HEK293 (cell line): Measurements from ENCODE around the gene TFAP2E.

Source experiments
- CTCF ChIA-PET: fragments of 350-600 bp; formaldehyde crosslinking; extraction: SDS; loops from one replicate; lab custom pipeline; 2021; ENCODE audit warnings: antibody characterized with exemption; lab: Yijun Ruan, JAX
- POLR2A ChIA-PET: fragments of 300-600 bp; formaldehyde crosslinking; extraction: SDS; loops from one replicate; lab custom pipeline; 2020; ENCODE audit warnings: antibody characterized with exemption, inconsistent platforms; lab: Yijun Ruan, JAX
- H3K27ac ChIP-seq: fragments of 200-500 bp; sonication (Bioruptor generic); 2 replicates; pipeline ENCODE4 v1.5.1; 2014; ENCODE audit warnings: low read depth, low read length, control low read depth, inconsistent platforms; ENCODE audit errors: extremely low read depth
- H3K36me3 ChIP-seq, 2 experiments: fragments of 200-500 bp in 1 of 2; sonication (Bioruptor generic) in 1 of 2; 1 replicate in 1 of 2; 2 replicates in 1 of 2; pipeline ENCODE4 v1.5.1; 2014 to 2017; ENCODE audit warnings: inconsistent platforms in 2 of 2, low read length in 2 of 2; ENCODE audit not compliant: control insufficient read depth in 2 of 2, insufficient read depth in 1 of 2
- H3K4me1 ChIP-seq: fragments of 200-500 bp; sonication (Bioruptor generic); 2 replicates; pipeline ENCODE4 v1.5.1; 2014; ENCODE audit warnings: mild to moderate bottlenecking, low read length, inconsistent platforms; ENCODE audit not compliant: control insufficient read depth, insufficient read depth
- H3K4me3 ChIP-seq: 2 replicates; pipeline ENCODE4 v1.5.1; 2011; ENCODE audit warnings: low read depth, mild to moderate bottlenecking, control low read depth, low read length, moderate library complexity
- H3K9me3 ChIP-seq: fragments of 200-500 bp; sonication (Bioruptor generic); 2 replicates; pipeline ENCODE4 v1.5.1; 2014; ENCODE audit warnings: low read depth, low read length, inconsistent platforms; ENCODE audit not compliant: control insufficient read depth, insufficient read depth
- BCL11B ChIP-seq: fragments of 450-650 bp; formaldehyde crosslinking; IDR thresholded peaks from 2 replicates; pipeline ENCODE4 v1.5.1; 2016; ENCODE audit warnings: low read depth, missing biosample characterization, missing genetic modification characterization
- HOXA7 ChIP-seq: sonication (generic); formaldehyde crosslinking; IDR thresholded peaks from 2 replicates; pipeline ENCODE4 v1.8.1; 2022; ENCODE audit warnings: missing genetic modification reagents, borderline replicate concordance
- SALL2 ChIP-seq: fragments of 450-650 bp; formaldehyde crosslinking; IDR thresholded peaks from 2 replicates; pipeline ENCODE4 v1.5.0; 2017; ENCODE audit warnings: missing biosample characterization, mild to moderate bottlenecking, missing genetic modification characterization, borderline replicate concordance
- SP2 ChIP-seq: fragments of 450-650 bp; formaldehyde crosslinking; IDR thresholded peaks from 2 replicates; pipeline ENCODE4 v1.5.1; 2016; ENCODE audit warnings: missing biosample characterization, missing genetic modification characterization
- TSHZ1 ChIP-seq: fragments of 450-650 bp; formaldehyde crosslinking; IDR thresholded peaks from 2 replicates; pipeline ENCODE4 v1.5.1; 2016; ENCODE audit warnings: missing biosample characterization, missing genetic modification characterization, borderline replicate concordance
- ZBTB1 ChIP-seq: fragments of 450-650 bp; formaldehyde crosslinking; IDR thresholded peaks from 2 replicates; pipeline ENCODE4 v1.5.1; 2016; ENCODE audit warnings: missing biosample characterization, missing genetic modification characterization
- ZBTB11 ChIP-seq: fragments of 450-650 bp; formaldehyde crosslinking; conservative IDR thresholded peaks from 2 replicates; pipeline ENCODE4 v1.5.1; 2016; ENCODE audit warnings: low read depth, missing biosample characterization, missing genetic modification characterization
- ZNF138 ChIP-seq: fragments of 450-650 bp; formaldehyde crosslinking; IDR thresholded peaks from 2 replicates; pipeline ENCODE4 v1.5.1; 2016; ENCODE audit warnings: missing biosample characterization, missing genetic modification characterization, borderline replicate concordance
- ZNF184 ChIP-seq: fragments of 450-650 bp; IDR thresholded peaks from 2 replicates; pipeline ENCODE4 v1.5.1; 2018; ENCODE audit warnings: missing biosample characterization, mild to moderate bottlenecking, missing genetic modification characterization
- ZNF292 ChIP-seq: fragments of 450-650 bp; formaldehyde crosslinking; IDR thresholded peaks from 2 replicates; pipeline ENCODE4 v1.5.1; 2016; ENCODE audit warnings: low read depth, missing biosample characterization, missing genetic modification characterization, borderline replicate concordance
- ZNF354C ChIP-seq: fragments of 450-650 bp; formaldehyde crosslinking; IDR thresholded peaks from 2 replicates; pipeline ENCODE4 v1.5.1; 2016; ENCODE audit warnings: missing biosample characterization, missing genetic modification characterization, low read depth, borderline replicate concordance
- ZNF394 ChIP-seq: fragments of 450-650 bp; formaldehyde crosslinking; IDR thresholded peaks from 2 replicates; pipeline ENCODE4 v1.5.1; 2016; ENCODE audit warnings: missing biosample characterization, missing genetic modification characterization, mild to moderate bottlenecking, moderate library complexity, borderline replicate concordance
- ZNF473 ChIP-seq: fragments of 450-650 bp; formaldehyde crosslinking; IDR thresholded peaks from 2 replicates; pipeline ENCODE4 v1.5.1; 2017; ENCODE audit warnings: missing biosample characterization, missing genetic modification characterization
- ZSCAN16 ChIP-seq: fragments of 450-650 bp; formaldehyde crosslinking; IDR thresholded peaks from 2 replicates; pipeline ENCODE4 v1.5.1; 2016; ENCODE audit warnings: missing biosample characterization, missing genetic modification characterization
- TF ChIP-seq, protein P1 (sequence below): fragments of 450-650 bp; formaldehyde crosslinking; IDR thresholded peaks from 2 replicates; pipeline ENCODE4; 2016; ENCODE audit warnings: missing biosample characterization, missing genetic modification characterization
- TF ChIP-seq, protein P2 (sequence below): fragments of 450-650 bp; formaldehyde crosslinking; IDR thresholded peaks from 2 replicates; pipeline ENCODE4 v1.5.1; 2016; ENCODE audit warnings: missing biosample characterization, missing genetic modification characterization
- TF ChIP-seq, protein P3 (sequence below): fragments of 450-650 bp; formaldehyde crosslinking; IDR thresholded peaks from 2 replicates; pipeline ENCODE4 v1.5.1; 2017; ENCODE audit warnings: missing biosample characterization, missing genetic modification characterization

TFAP2E gene

GRCh38 chr1:35591211-35591610 lies 18.1 kb downstream of the TFAP2E start:
- no peak overlapping the region for H3K4me3 ChIP-seq
- TF ChIP-seq BCL11B (tag by site-specific recombination) (no peak), SP2 (tag by site-specific recombination) (no peak), ZNF184 (tag by site-specific recombination) (no peak), ZNF394 (tag by site-specific recombination) (no peak), ZNF354C (no peak), ZBTB1 (tag by site-specific recombination) (no peak), HOXA7 (no peak), ZNF138 (tag by site-specific recombination) (no peak), ZNF473 (tag by site-specific recombination) (no peak), ZNF292 (tag by site-specific recombination) (no peak), TSHZ1 (tag by site-specific recombination) (no peak), SALL2 (tag by site-specific recombination) (no peak), ZBTB11 (tag by site-specific recombination) (no peak), ZSCAN16 (tag by site-specific recombination) (no peak)
- TF ChIP-seq, protein P1, sequence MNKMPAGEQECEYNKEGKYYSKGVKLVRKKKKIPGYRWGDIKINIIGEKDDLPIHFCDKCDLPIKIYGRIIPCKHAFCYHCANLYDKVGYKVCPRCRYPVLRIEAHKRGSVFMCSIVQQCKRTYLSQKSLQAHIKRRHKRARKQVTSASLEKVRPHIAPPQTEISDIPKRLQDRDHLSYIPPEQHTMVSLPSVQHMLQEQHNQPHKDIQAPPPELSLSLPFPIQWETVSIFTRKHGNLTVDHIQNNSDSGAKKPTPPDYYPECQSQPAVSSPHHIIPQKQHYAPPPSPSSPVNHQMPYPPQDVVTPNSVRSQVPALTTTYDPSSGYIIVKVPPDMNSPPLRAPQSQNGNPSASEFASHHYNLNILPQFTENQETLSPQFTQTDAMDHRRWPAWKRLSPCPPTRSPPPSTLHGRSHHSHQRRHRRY (tag by site-specific recombination), result no peak
- TF ChIP-seq, protein P2, sequence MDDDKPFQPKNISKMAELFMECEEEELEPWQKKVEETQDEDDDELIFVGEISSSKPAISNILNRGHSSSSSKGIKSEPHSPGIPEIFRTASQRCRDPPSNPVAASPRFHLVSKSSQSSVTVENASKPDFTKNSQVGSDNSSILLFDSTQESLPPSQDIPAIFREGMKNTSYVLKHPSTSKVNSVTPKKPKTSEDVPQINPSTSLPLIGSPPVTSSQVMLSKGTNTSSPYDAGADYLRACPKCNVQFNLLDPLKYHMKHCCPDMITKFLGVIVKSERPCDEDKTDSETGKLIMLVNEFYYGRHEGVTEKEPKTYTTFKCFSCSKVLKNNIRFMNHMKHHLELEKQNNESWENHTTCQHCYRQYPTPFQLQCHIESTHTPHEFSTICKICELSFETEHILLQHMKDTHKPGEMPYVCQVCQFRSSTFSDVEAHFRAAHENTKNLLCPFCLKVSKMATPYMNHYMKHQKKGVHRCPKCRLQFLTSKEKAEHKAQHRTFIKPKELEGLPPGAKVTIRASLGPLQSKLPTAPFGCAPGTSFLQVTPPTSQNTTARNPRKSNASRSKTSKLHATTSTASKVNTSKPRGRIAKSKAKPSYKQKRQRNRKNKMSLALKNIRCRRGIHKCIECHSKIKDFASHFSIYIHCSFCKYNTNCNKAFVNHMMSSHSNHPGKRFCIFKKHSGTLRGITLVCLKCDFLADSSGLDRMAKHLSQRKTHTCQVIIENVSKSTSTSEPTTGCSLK (tag by site-specific recombination), result no peak
- TF ChIP-seq, protein P3, sequence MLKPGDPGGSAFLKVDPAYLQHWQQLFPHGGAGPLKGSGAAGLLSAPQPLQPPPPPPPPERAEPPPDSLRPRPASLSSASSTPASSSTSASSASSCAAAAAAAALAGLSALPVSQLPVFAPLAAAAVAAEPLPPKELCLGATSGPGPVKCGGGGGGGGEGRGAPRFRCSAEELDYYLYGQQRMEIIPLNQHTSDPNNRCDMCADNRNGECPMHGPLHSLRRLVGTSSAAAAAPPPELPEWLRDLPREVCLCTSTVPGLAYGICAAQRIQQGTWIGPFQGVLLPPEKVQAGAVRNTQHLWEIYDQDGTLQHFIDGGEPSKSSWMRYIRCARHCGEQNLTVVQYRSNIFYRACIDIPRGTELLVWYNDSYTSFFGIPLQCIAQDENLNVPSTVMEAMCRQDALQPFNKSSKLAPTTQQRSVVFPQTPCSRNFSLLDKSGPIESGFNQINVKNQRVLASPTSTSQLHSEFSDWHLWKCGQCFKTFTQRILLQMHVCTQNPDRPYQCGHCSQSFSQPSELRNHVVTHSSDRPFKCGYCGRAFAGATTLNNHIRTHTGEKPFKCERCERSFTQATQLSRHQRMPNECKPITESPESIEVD, result no peak
- no peak overlapping the region for H3K27ac ChIP-seq
- H3K36me3 ChIP-seq, result peaks cover 0 to 21% of the 10 kb centered on the region in 2 experiments; a peak in 1 of 3 replicates
- no peaks in the 10 kb centered on the region for H3K9me3 ChIP-seq
- CTCF ChIA-PET, result interaction anchor here (0.7 kb wide), 1 partner anchor 124 kb away, joined by 4 read pairs; no protein-coding TSS in a partner anchor
- H3K4me1 ChIP-seq, result no peaks in the 10 kb centered on the region
- POLR2A ChIA-PET, result no interaction called here
